COLO829 (cell line): ENCODE results near the gene PREX1.

Experiments
- DNase-seq: peaks from one replicate; pipeline ENCODE4 v3.0.0; 2012; ENCODE audit warnings: low spot score

The PREX1 gene

GRCh38 chr20:48698507-48699267, 129.1 kb downstream of the PREX1 start:
- DNase-seq, result no peak

GRCh38 chr20:48697845-48698491, 129.8 kb downstream of the PREX1 start:
- peak; percentile 82 for DNase-seq

- no peak for DNase-seq
Observed at GRCh38 chr20:48696671-48697070, 131.1 kb downstream of the PREX1 start.

GRCh38 chr20:48695738-48696137, 132.1 kb downstream of the PREX1 start:
- DNase-seq, result no peak

- DNase-seq, result no peak
Observed at GRCh38 chr20:48695255-48695654, 132.5 kb downstream of the PREX1 start.

- no peak for DNase-seq
Observed at GRCh38 chr20:48694381-48694865, 133.4 kb downstream of the PREX1 start.

GRCh38 chr20:48691523-48691922, 136.3 kb downstream of the PREX1 start:
- no peak for DNase-seq

- no peak for DNase-seq
Observed at GRCh38 chr20:48690888-48691287, 136.9 kb downstream of the PREX1 start.

GRCh38 chr20:48689874-48690571, 137.8 kb downstream of the PREX1 start:
- DNase-seq, result no peak

- DNase-seq, result no peak
Observed at GRCh38 chr20:48689388-48689787, 138.4 kb downstream of the PREX1 start.

GRCh38 chr20:48688579-48688978, 139.2 kb downstream of the PREX1 start:
- no peak for DNase-seq

GRCh38 chr20:48687117-48687800, 140.5 kb downstream of the PREX1 start:
- DNase-seq, result no peak

GRCh38 chr20:48686238-48687116, 141.3 kb downstream of the PREX1 start:
- no peak for DNase-seq

- DNase-seq, result no peak
Observed at GRCh38 chr20:48685300-48685699, 142.5 kb downstream of the PREX1 start.

- peak; percentile 63 for DNase-seq
Observed at GRCh38 chr20:48684501-48685041, 143.2 kb downstream of the PREX1 start.

GRCh38 chr20:48683467-48684175, 144.2 kb downstream of the PREX1 start:
- DNase-seq, result no peak

- DNase-seq, result peak; percentile 44
Observed at GRCh38 chr20:48682529-48683363, 145.1 kb downstream of the PREX1 start.

GRCh38 chr20:48681873-48682426, 145.8 kb downstream of the PREX1 start:
- DNase-seq, result no peak
